Neuron (in vitro differentiated cells): ENCODE results near the gene C16orf92.

ENCODE experiments used
- H2AFZ ChIP-seq: one replicate; pipeline ENCODE4 v1.6.1; 2013; ENCODE audit warnings: low read depth, mild to moderate bottlenecking, inconsistent platforms, low read length, moderate library complexity
- H3K27me3 ChIP-seq: one replicate; pipeline ENCODE4 v1.6.1; 2013; ENCODE audit warnings: low read length; ENCODE audit not compliant: insufficient read depth
- H3K36me3 ChIP-seq: one replicate; pipeline ENCODE4 v1.6.1; 2013; ENCODE audit warnings: low read length; ENCODE audit not compliant: insufficient read depth
- H3K4me1 ChIP-seq: one replicate; pipeline ENCODE4 v1.6.1; 2013; ENCODE audit warnings: low read length; ENCODE audit not compliant: insufficient read depth
- H3K4me3 ChIP-seq: 2 replicates; pipeline ENCODE4 v1.5.1; 2013; ENCODE audit warnings: mild to moderate bottlenecking, low read length, moderate library complexity
- H3K9me3 ChIP-seq: one replicate; pipeline ENCODE4 v1.6.1; 2013; ENCODE audit warnings: low read length

C16orf92 gene

DNA sequence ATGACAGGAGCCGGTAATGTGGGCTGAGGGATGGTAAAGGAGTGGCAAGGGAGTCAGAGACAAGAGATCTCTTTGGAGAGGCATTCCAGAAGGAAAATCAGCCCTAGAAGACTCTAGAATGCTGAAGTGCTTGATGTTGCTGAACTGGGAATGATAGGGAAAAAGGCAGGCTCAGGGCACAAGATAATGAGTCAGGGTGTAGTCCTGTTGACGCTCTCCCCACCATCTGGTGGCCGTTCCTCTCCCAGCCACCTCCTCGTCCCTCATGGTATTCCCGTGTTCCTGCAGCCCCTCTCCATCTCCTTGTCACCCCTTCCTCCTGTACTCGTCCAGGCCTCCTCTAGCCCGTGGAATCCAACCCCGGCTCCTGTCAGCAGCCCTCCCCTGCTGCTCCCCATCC, 31.5 kb downstream of the C16orf92 start:
- no peak overlapping the region for H3K4me3 ChIP-seq

GRCh38 chr16:30054959-30055553, 32.1 kb downstream of the C16orf92 start:
- Histone ChIP-seq H2AFZ (no peak overlapping the region), H3K4me3 (no peak overlapping the region), H3K4me1 (peaks cover 8% of the 10 kb centered on the region), H3K9me3 (no peaks in the 10 kb centered on the region), H3K27me3 (no peaks in the 10 kb centered on the region), H3K36me3 (peaks cover 9% of the 10 kb centered on the region)

More for the DNA sequence above, 31.5 kb downstream of the C16orf92 start:
- Histone ChIP-seq H3K9me3 (no peaks in the 10 kb centered on the region), H3K4me1 (peaks cover 8% of the 10 kb centered on the region), H3K27me3 (no peaks in the 10 kb centered on the region), H3K36me3 (peaks cover 3% of the 10 kb centered on the region), H2AFZ (no peak overlapping the region)

GRCh38 chr16:30060346-30060745, 37.3 kb downstream of the C16orf92 start:
- Histone ChIP-seq H3K27me3 (no peaks in the 10 kb centered on the region), H3K36me3 (peaks cover 11% of the 10 kb centered on the region), H3K4me1 (peaks cover 19% of the 10 kb centered on the region), H3K9me3 (no peaks in the 10 kb centered on the region), H2AFZ (no peak overlapping the region), H3K4me3 (no peak overlapping the region)

DNA sequence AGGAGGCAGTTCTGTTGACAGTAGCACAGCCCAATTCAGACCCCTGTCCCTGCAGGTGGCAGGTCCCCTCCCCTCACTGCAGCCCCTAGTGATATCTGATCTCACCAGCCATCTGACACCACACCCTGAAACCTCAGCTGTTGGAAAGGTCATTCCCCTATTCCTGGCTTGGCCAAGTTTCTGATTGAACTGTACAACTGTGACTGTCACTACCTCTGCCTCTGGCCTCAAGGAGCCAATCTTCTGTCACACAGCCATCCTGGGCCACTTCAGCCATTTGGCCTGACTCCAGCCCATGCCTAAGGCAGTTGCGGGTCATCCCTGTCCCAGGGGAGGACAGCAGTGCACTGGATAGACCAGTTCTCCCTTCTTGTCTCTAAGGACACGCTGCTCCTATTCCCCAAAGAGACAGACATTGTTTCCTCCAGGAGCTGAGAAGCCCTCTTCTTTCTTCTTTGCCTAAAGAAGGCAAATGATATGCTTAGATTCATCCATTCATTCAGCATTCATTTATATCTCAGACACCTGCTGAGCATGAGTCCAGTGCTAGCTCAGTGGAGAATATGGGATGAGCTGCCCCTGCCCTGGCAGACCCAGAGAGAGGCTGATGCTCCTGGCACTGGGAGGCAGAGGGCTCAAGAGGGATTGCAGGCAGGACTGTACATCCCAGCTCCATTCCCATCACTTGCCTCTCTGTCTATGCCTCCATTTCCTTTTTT, 38.0 kb downstream of the C16orf92 start:
- Histone ChIP-seq H3K9me3 (no peaks in the 10 kb centered on the region), H3K4me1 (peaks cover 19% of the 10 kb centered on the region), H3K27me3 (no peaks in the 10 kb centered on the region), H3K36me3 (peaks cover 11% of the 10 kb centered on the region), H3K4me3 (no peak overlapping the region), H2AFZ (no peak overlapping the region)

- no peaks in the 10 kb centered on the region for H3K9me3 ChIP-seq
- no peak overlapping the region for H2AFZ ChIP-seq
- no peaks in the 10 kb centered on the region for H3K27me3 ChIP-seq
- H3K4me1 ChIP-seq, result peaks cover 30% of the 10 kb centered on the region
- peaks cover 22% of the 10 kb centered on the region for H3K36me3 ChIP-seq
- H3K4me3 ChIP-seq, result no peak overlapping the region
Observed at GRCh38 chr16:30063278-30063892, 40.4 kb downstream of the C16orf92 start.

GRCh38 chr16:30063893-30064728, 41.1 kb downstream of the C16orf92 start:
- Histone ChIP-seq H2AFZ (no peak overlapping the region), H3K9me3 (no peaks in the 10 kb centered on the region), H3K27me3 (no peaks in the 10 kb centered on the region), H3K4me1 (peaks cover 30% of the 10 kb centered on the region), H3K36me3 (peaks cover 30% of the 10 kb centered on the region), H3K4me3 (peak overlapping the region; percentile 80)

- Histone ChIP-seq H3K9me3 (no peaks in the 10 kb centered on the region), H2AFZ (peak overlapping the region; percentile 65), H3K4me1 (peaks cover 30% of the 10 kb centered on the region), H3K4me3 (peak overlapping the region; percentile 80), H3K27me3 (no peaks in the 10 kb centered on the region), H3K36me3 (peaks cover 33% of the 10 kb centered on the region)
Observed at GRCh38 chr16:30064729-30065101, 41.7 kb downstream of the C16orf92 start.

GRCh38 chr16:30065102-30065942, 42.3 kb downstream of the C16orf92 start, which contains the start of gene ALDOA:
TSS of gene ALDOA (plus strand) at chr16:30065760. CDS start at chr16:30066898, 1,138 bp downstream.
- no peaks in the 10 kb centered on the region for H3K9me3 ChIP-seq
- no peaks in the 10 kb centered on the region for H3K27me3 ChIP-seq
- peaks cover 30% of the 10 kb centered on the region for H3K4me1 ChIP-seq
- peaks cover 33% of the 10 kb centered on the region for H3K36me3 ChIP-seq
- H3K4me3 ChIP-seq, result peak within 1 kb of the TSS; percentile 80
- H2AFZ ChIP-seq, result peak within 1 kb of the TSS; percentile 65

GRCh38 chr16:30065943-30066760, 43.2 kb downstream of the C16orf92 start:
- H3K4me1 ChIP-seq, result peaks cover 25% of the 10 kb centered on the region
- peaks cover 36% of the 10 kb centered on the region for H3K36me3 ChIP-seq
- peak overlapping the region; percentile 80 for H3K4me3 ChIP-seq
- peak overlapping the region; percentile 6 for H2AFZ ChIP-seq
- no peaks in the 10 kb centered on the region for H3K9me3 ChIP-seq
- no peaks in the 10 kb centered on the region for H3K27me3 ChIP-seq

- peaks cover 24% of the 10 kb centered on the region for H3K4me1 ChIP-seq
- H2AFZ ChIP-seq, result no peak overlapping the region
- peak overlapping the region; percentile 80 for H3K4me3 ChIP-seq
- peaks cover 41% of the 10 kb centered on the region for H3K36me3 ChIP-seq
- no peaks in the 10 kb centered on the region for H3K9me3 ChIP-seq
- H3K27me3 ChIP-seq, result no peaks in the 10 kb centered on the region
Observed at GRCh38 chr16:30066761-30067583, 44.0 kb downstream of the C16orf92 start.

DNA sequence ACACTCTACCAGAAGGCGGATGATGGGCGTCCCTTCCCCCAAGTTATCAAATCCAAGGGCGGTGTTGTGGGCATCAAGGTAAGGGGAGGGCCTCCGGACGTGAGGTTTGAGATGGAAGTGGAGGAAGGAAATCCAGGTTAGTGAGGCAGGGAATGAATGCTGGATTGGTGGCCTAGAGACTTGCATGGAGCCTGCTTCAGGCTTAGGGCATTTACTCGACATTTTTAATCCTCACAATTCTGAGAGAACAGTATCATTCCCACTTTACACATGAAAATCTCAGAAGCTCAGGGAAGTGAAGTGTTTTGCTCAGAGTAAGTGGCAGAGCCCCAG, 44.6 kb downstream of the C16orf92 start:
- Histone ChIP-seq H3K4me1 (peaks cover 24% of the 10 kb centered on the region), H3K4me3 (no peak overlapping the region), H3K36me3 (peaks cover 45% of the 10 kb centered on the region)

More for the DNA sequence above, 44.6 kb downstream of the C16orf92 start:
- Histone ChIP-seq H3K9me3 (no peaks in the 10 kb centered on the region), H3K27me3 (no peaks in the 10 kb centered on the region), H2AFZ (no peak overlapping the region)
